GM12874 (cell line): ENCODE measurements around the gene KCNT2.

Experiments
- CTCF ChIP-seq: IDR thresholded peaks from 2 replicates; pipeline ENCODE4 v1.5.1; 2011; ENCODE audit warnings: low read depth, mild to moderate bottlenecking, control low read depth, low read length, moderate library complexity; ENCODE audit not compliant: insufficient read depth

The KCNT2 gene

GRCh38 chr1:196649990-196650389 lies 41.8 kb upstream of the KCNT2 start:
- TF ChIP-seq CTCF: no peak

GRCh38 chr1:196640976-196641375 lies 32.7 kb upstream of the KCNT2 start:
- no peak for TF ChIP-seq CTCF

GRCh38 chr1:196638466-196638865 lies 30.2 kb upstream of the KCNT2 start:
- TF ChIP-seq CTCF: no peak

GRCh38 chr1:196637606-196638005 lies 29.4 kb upstream of the KCNT2 start:
- TF ChIP-seq CTCF: no peak

- no peak for TF ChIP-seq CTCF
Measured at GRCh38 chr1:196628838-196629237, 20.6 kb upstream of the KCNT2 start.

GRCh38 chr1:196623079-196623478 lies 14.8 kb upstream of the KCNT2 start:
- no peak for TF ChIP-seq CTCF

GRCh38 chr1:196619721-196620120 lies 11.5 kb upstream of the KCNT2 start:
- TF ChIP-seq CTCF: no peak

GRCh38 chr1:196611873-196612272 lies 3.6 kb upstream of the KCNT2 start:
- no peak for TF ChIP-seq CTCF
